Pancreas (tissue), 10 donors: ENCODE data around the gene WRAP73. TPM values are rescaled to one million over a fixed set of nuclear protein-coding genes. Genes with fewer than 3 reads are reported as not detected.
A peak's percentile ranks its signal among the peaks of the same experiment; 100 is the strongest.

Experiments used
- ATAC-seq, 4 donors: fragments of 200-7000 bp; cut with Tn5 transposase; one replicate each; pipeline versions ENCODE4 v1.8.0 to v1.9.1; 2020; ENCODE audit warnings: mild to moderate bottlenecking in 4 of 4, moderate library complexity in 4 of 4
- DNase-seq, 6 donors: peaks; one replicate each; pipeline ENCODE4 v3.0.0-alpha.2; 2020
- FAIRE-seq: peaks from 2 replicates; lab custom pipeline; 2012; peaks lifted over from hg19 to GRCh38; lab: Jason Lieb, UNC
- H3K27ac ChIP-seq, 4 donors: fragments of 200-600 bp; sonication (generic); 1 replicate in 3 of 4; 2 replicates in 1 of 4; pipeline versions ENCODE4 v1.5.0 to v1.8.0; 2020
- H3K27me3 ChIP-seq, 4 donors: fragments of 200-600 bp; one replicate each; pipeline ENCODE4 v1.8.0; 2021
- H3K36me3 ChIP-seq, 3 donors: fragments of 200-600 bp; sonication (generic) in 1 of 3; one replicate each; pipeline versions ENCODE4 v1.5.0 to v1.8.0; 2020 to 2021
- H3K4me1 ChIP-seq, 3 donors: fragments of 200-600 bp; one replicate each; pipeline ENCODE4 v1.8.0; 2021
- H3K4me3 ChIP-seq, 4 donors: fragments of 200-600 bp; sonication (generic) in 2 of 4; one replicate each; pipeline versions ENCODE4 v1.5.0 to v1.8.0; 2020 to 2021
- H3K9me3 ChIP-seq, 4 donors: fragments of 200-600 bp; one replicate each; pipeline ENCODE4 v1.8.0; 2021
- WGBS, 2 donors: extraction: QIAGEN DNeasy Blood & Tissue Kit; methylation state at CpG; one replicate each; pipeline ENCODE4 v1.1.7; 2013; 5-methylcytosine and 5-hydroxymethylcytosine counted together
- intact Hi-C, 3 donors: fragments of 100-400 bp; cut with DNase I; formaldehyde crosslinking; loops; one replicate each; pipeline versions ENCODE4 v1.11.1 to v1.14.2; 2022
- polyA plus RNA-seq, 2 donors: library from polyadenylated mRNA; stranded (reverse); fragments of 200-250 nt; gene quantifications; one replicate each; pipeline ENCODE4 v1.2.3, GENCODE V29; 2013
- total RNA-seq, 6 donors: library from RNA; stranded (reverse); fragmentation: NEBNext Ultra II Directional in 4 of 6; extraction: Animal tissue kit (Norgen Biotek cat#: 25700) in 4 of 6; gene quantifications; one replicate each; pipeline versions ENCODE4 v1.2.1 to v1.2.4, GENCODE V29; 2021 to 2023
- TF ChIP-seq, protein P1 (sequence below), 4 donors: fragments of 200-600 bp; sonication (generic) in 3 of 4; IDR thresholded peaks; one replicate each; pipeline versions ENCODE4 v1.5.0 to v1.8.0; 2021; ENCODE audit warnings: antibody characterized with exemption in 4 of 4
- donor health status: healthy with polysubstance abuse.
- donor health status: DM: no; HTN: no; CAD: no; lungs with moderate emphysema.
- donor health status: DM: no; HTN: no; CAD: no.
- donor health status: control.
- donor health status: control.
- donor health status: Bipolar disorder and iron deficiency.
- donor health status: DM: yes; HTN: yes; CAD: no.
- donor health status: DM: no; HTN: no; CAD: no.
- donor health status: DM: no; HTN: no; CAD: no.
- donor health status: DM: yes; HTN: yes; CAD: no.

WRAP73 gene
- total and polyA plus RNA-seq, 8 donors = 6.7 to 26.2 (median 10.3) TPM

DNA sequence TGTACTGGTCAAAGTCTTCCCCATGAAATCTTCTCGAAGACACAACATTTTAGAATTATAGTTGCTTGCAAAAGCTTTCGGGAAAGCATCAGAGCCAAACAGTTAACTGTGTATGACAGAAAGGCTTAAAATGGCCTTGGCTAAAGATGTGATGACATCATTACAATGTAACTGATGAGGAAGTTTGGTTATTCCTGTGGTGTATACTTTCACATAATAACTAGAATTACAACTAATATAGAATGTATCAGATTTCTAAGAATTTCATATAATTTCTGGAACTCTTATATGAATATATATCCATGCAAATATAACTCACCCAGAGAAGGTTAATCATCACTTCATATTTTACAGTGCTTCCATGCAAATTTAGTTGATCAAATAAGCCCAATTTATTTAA is 10.8 kb upstream of the WRAP73 start:
- Histone ChIP-seq H3K36me3 (no peaks in the 10 kb centered on the region), H3K4me3 (no peak overlapping the region), H3K27me3 (no peaks in the 10 kb centered on the region), H3K27ac (no peak overlapping the region), H3K4me1 (no peaks in the 10 kb centered on the region), H3K9me3 (no peaks in the 10 kb centered on the region)
- ATAC-seq (no peak), DNase-seq (no peak), FAIRE-seq (no peak)
- intact Hi-C loops = no loop called here
- WGBS, 2 donors = 82 to 90% methylated on average over 2 of the region's 2 CpGs
- TF ChIP-seq, protein P1, sequence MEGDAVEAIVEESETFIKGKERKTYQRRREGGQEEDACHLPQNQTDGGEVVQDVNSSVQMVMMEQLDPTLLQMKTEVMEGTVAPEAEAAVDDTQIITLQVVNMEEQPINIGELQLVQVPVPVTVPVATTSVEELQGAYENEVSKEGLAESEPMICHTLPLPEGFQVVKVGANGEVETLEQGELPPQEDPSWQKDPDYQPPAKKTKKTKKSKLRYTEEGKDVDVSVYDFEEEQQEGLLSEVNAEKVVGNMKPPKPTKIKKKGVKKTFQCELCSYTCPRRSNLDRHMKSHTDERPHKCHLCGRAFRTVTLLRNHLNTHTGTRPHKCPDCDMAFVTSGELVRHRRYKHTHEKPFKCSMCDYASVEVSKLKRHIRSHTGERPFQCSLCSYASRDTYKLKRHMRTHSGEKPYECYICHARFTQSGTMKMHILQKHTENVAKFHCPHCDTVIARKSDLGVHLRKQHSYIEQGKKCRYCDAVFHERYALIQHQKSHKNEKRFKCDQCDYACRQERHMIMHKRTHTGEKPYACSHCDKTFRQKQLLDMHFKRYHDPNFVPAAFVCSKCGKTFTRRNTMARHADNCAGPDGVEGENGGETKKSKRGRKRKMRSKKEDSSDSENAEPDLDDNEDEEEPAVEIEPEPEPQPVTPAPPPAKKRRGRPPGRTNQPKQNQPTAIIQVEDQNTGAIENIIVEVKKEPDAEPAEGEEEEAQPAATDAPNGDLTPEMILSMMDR (IDR thresholded peaks at IDR 0.05) = no peak

DNA sequence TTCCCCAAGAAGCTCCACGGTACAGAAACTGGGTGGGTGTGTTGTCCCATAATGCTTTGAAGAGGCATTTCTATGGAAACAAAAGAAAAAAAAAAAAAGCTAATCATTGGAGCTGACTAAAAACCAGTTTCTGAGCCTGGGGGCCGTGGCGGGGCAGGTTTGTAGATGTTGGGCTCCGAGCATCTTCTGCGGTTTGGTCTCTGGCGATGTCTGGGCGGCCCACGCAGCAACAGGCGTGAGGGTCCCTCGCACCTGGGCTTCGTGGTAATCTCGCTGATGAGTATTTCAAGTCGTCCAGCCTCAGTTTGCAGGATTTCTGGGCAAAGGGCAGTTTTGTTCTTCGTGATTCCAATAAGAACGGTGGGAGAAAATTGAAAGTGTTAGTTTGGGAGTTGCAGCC is 9.2 kb upstream of the WRAP73 start:
- H3K4me1 ChIP-seq = no peaks in the 10 kb centered on the region
- H3K27ac ChIP-seq = no peak overlapping the region
- WGBS, 2 donors = 77 to 79% methylated on average over 15 of the region's 15 CpGs
- no peak for ATAC-seq
- intact Hi-C loops = no loop called here
- FAIRE-seq = no peak
- no peaks in the 10 kb centered on the region for H3K36me3 ChIP-seq
- TF ChIP-seq, protein P1 (IDR thresholded peaks at IDR 0.05) = no peak
- H3K27me3 ChIP-seq = no peaks in the 10 kb centered on the region
- no peak for DNase-seq
- H3K4me3 ChIP-seq = no peak overlapping the region
- no peaks in the 10 kb centered on the region for H3K9me3 ChIP-seq

DNA sequence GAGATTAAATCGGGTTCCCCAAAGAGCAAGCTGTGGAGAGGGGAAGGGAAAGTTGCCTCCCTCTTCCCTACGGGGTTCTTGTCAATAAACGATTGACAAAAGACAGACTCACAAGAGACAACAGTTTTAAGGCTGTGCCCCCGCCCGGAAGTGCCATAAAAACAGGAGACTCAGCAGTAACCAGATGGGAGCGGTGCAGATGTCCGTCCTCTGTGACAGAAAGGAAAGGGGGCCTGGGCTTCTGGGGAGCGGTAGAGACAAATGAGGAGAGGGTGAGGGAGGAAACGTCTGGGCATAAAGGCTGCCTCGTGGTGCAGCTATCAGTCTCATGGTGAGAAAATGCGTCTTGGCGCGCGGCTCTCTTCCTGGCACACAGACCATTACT is 8.3 kb upstream of the WRAP73 start:
- H3K9me3 ChIP-seq = no peaks in the 10 kb centered on the region
- ATAC-seq = no peak
- intact Hi-C loops = no loop called here
- 68 to 78% methylated on average over 14 of the region's 14 CpGs for WGBS, 2 donors
- no peaks in the 10 kb centered on the region for H3K36me3 ChIP-seq
- FAIRE-seq = no peak
- TF ChIP-seq, protein P1 (IDR thresholded peaks at IDR 0.05) = no peak
- H3K4me1 ChIP-seq = no peaks in the 10 kb centered on the region
- no peaks in the 10 kb centered on the region for H3K27me3 ChIP-seq
- no peak overlapping the region for H3K27ac ChIP-seq
- DNase-seq = no peak
- no peak overlapping the region for H3K4me3 ChIP-seq

DNA sequence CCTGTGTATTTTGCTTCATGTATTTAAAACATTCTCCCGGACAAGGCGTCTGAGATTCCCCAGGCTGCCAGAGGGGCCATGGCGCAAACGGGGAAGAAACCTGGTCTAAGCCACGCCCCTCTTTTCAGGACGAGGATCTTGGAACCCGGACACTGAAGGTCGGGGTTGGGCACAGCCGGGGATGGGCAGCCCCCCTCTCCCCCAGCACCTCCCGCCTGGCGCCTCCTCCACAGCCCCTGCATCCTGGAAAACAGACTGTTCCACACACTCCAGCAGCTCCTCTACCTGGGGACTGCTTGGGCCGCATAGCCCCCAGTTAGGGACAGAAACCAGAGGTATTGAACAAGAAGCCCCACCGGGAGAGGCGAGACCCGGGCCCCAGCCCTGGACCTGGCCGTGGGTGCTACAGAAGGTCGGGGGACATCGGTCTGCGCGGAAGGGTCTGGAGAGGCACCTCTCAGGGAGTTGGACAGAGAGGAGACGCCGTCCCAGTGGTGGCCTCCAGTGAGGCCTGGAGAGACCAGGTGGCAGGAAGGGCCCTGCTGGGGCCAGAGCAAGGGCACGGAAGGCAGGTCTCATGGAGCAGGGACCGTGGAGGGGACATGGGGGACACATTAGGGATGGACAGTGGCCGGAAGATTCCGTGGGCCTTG is 7.8 kb upstream of the WRAP73 start:
- DNase-seq (peak in 2 of 6 donors; percentile 55 to 65), FAIRE-seq (no peak), ATAC-seq (no peak)
- Histone ChIP-seq H3K4me3 (no peak overlapping the region), H3K9me3 (no peaks in the 10 kb centered on the region), H3K27me3 (peaks cover 0 to 4% (median 2%) of the 10 kb centered on the region in 4 donors), H3K36me3 (no peaks in the 10 kb centered on the region), H3K27ac (no peak overlapping the region), H3K4me1 (no peaks in the 10 kb centered on the region)
- 79 to 88% methylated on average over 26 of the region's 26 CpGs for WGBS, 2 donors
- TF ChIP-seq, protein P1 (IDR thresholded peaks at IDR 0.05) = no peak
- intact Hi-C loops = no loop called here

DNA sequence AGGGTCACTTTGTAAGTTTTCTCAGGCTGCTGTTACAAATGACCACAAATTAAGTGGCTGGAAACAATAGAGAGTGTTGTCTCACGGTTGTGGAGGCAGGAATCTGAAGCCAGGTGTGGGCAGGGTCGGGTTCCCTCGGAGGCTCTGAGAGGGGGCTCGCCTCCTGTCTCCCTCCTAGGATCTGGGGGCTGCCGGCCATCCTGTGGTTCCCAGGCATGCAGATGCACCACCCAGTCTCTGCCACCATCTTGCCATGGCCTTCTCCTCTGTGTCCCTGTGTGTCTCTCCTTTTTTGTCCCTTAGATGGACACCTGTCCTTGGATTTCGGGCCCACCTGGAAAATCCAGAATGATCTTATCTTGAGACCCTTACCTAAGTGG is 7.2 kb upstream of the WRAP73 start:
- Histone ChIP-seq H3K27me3 (peaks cover 0 to 4% (median 2%) of the 10 kb centered on the region in 4 donors), H3K27ac (no peak overlapping the region), H3K9me3 (no peaks in the 10 kb centered on the region), H3K4me1 (no peaks in the 10 kb centered on the region), H3K4me3 (no peak overlapping the region), H3K36me3 (no peaks in the 10 kb centered on the region)
- FAIRE-seq (no peak), ATAC-seq (no peak), DNase-seq (no peak)
- 59 to 69% methylated on average over 6 of the region's 6 CpGs for WGBS, 2 donors
- TF ChIP-seq, protein P1 (IDR thresholded peaks at IDR 0.05) = no peak
- intact Hi-C loops = no loop called here
